ENCODE results near the gene TBC1D10B. TPM values are rescaled to one million over a fixed set of nuclear protein-coding genes. Genes with fewer than 3 reads are reported as not detected.

TBC1D10B gene
- total and polyA plus RNA-seq, 2 of the 8 experiments (the other 6 are each of a cell fraction or from before 2014, with no cell fraction given): 15.4 to 28.6 TPM

- no peak for TF ChIP-seq CHD7 (IDR thresholded peaks at IDR 0.05; ENCODE audit: insufficient replicate concordance, low read length)
- TF ChIP-seq SIN3A (conservative IDR thresholded peaks at IDR 0.05 in 1 of 2, IDR thresholded peaks at IDR 0.05 in 1 of 2; ENCODE audit: low read depth in 1 of 2, low read length in 2 of 2): 0 out of 4 replicates have a peak, but pooled peaks of 1 of the 2 experiments have one; percentile 20
- TF ChIP-seq RXRA (IDR thresholded peaks at IDR 0.05; ENCODE audit: insufficient read depth, low read depth, low read length): no peak
- no peak for TF ChIP-seq FOSL1 (IDR thresholded peaks at IDR 0.05; ENCODE audit: insufficient read depth, low read depth, low read length)
- TF ChIP-seq TAF1 (IDR thresholded peaks at IDR 0.05; ENCODE audit: low read depth, low read length): 0 out of 2 replicates have a peak, but pooled peaks have one; percentile 29
- no peak for TF ChIP-seq RBBP5 (IDR thresholded peaks at IDR 0.05; ENCODE audit: borderline replicate concordance, low read depth, low read length)
- no peak for TF ChIP-seq SAP30 (IDR thresholded peaks at IDR 0.05; ENCODE audit: insufficient read depth, insufficient replicate concordance, low read length)
Measured at GRCh38 chr16:30394592-30395154, 24.4 kb upstream of the TBC1D10B start (continued).
